Parathyroid adenoma (tissue), 2 donors: Measurements from ENCODE around the gene BARHL1.

Experiments
- H2AFZ ChIP-seq: fragments of 300-600 bp; sonication (generic); one replicate; pipeline ENCODE4 v1.7.0; 2017; ENCODE audit warnings: antibody characterized with exemption, mild to moderate bottlenecking
- H3K27ac ChIP-seq: fragments of 300-600 bp; sonication (generic); one replicate; pipeline ENCODE4 v1.7.0; 2017
- H3K27me3 ChIP-seq: fragments of 300-600 bp; sonication (generic); one replicate; pipeline ENCODE4 v1.7.0; 2017; ENCODE audit warnings: low read length; ENCODE audit not compliant: control insufficient read depth, insufficient read depth
- H3K36me3 ChIP-seq: fragments of 300-600 bp; sonication (generic); one replicate; pipeline ENCODE4 v1.7.0; 2017; ENCODE audit warnings: low read length; ENCODE audit not compliant: control insufficient read depth, insufficient read depth
- H3K4me1 ChIP-seq: fragments of 300-600 bp; sonication (generic); one replicate; pipeline ENCODE4 v1.7.0; 2017; ENCODE audit warnings: control low read depth
- H3K4me2 ChIP-seq: fragments of 300-600 bp; sonication (generic); one replicate; pipeline ENCODE4 v1.7.0; 2017; ENCODE audit warnings: low read length
- H3K4me3 ChIP-seq: fragments of 300-600 bp; sonication (generic); one replicate; pipeline ENCODE4 v1.7.0; 2017; ENCODE audit warnings: low read depth, low read length
- H3K79me2 ChIP-seq: fragments of 300-600 bp; sonication (generic); one replicate; pipeline ENCODE4 v1.7.0; 2017; ENCODE audit warnings: control low read depth
- H3K9ac ChIP-seq: fragments of 300-600 bp; sonication (generic); one replicate; pipeline ENCODE4 v1.7.0; 2017; ENCODE audit warnings: mild to moderate bottlenecking
- H3K9me3 ChIP-seq: fragments of 300-600 bp; sonication (generic); one replicate; pipeline ENCODE4 v1.7.0; 2017; ENCODE audit warnings: low read length; ENCODE audit not compliant: control insufficient read depth
- TF ChIP-seq, protein P1 (sequence below): fragments of 300-600 bp; sonication (generic); IDR thresholded peaks from one replicate; pipeline ENCODE4 v1.7.0; 2017; ENCODE audit warnings: antibody characterized with exemption, mild to moderate bottlenecking
- donor health status: primary hyperparathyroidism.

Gene BARHL1

DNA sequence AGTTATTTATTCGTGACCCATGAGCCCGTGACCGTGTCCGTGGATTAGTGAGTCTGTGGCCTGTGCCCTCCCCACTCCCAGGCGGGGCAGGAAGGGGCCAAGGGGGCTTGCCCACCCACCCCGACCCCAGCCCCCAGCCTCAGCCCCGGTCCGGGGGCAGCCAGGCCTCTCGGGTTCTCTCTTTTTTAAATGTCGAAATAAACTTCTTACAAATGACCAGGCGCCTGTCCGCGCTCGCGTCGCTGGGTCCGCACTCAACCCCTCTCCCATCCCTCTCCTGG is 7.6 kb downstream of the BARHL1 start:
- Histone ChIP-seq H2AFZ (no peak overlapping the region), H3K27me3 (peaks cover 9% of the 10 kb centered on the region), H3K4me2 (no peak overlapping the region), H3K79me2 (no peaks in the 10 kb centered on the region), H3K9me3 (no peaks in the 10 kb centered on the region), H3K27ac (no peak overlapping the region), H3K9ac (no peak overlapping the region), H3K4me1 (no peaks in the 10 kb centered on the region), H3K36me3 (no peaks in the 10 kb centered on the region), H3K4me3 (no peak overlapping the region)
- TF ChIP-seq, protein P1, sequence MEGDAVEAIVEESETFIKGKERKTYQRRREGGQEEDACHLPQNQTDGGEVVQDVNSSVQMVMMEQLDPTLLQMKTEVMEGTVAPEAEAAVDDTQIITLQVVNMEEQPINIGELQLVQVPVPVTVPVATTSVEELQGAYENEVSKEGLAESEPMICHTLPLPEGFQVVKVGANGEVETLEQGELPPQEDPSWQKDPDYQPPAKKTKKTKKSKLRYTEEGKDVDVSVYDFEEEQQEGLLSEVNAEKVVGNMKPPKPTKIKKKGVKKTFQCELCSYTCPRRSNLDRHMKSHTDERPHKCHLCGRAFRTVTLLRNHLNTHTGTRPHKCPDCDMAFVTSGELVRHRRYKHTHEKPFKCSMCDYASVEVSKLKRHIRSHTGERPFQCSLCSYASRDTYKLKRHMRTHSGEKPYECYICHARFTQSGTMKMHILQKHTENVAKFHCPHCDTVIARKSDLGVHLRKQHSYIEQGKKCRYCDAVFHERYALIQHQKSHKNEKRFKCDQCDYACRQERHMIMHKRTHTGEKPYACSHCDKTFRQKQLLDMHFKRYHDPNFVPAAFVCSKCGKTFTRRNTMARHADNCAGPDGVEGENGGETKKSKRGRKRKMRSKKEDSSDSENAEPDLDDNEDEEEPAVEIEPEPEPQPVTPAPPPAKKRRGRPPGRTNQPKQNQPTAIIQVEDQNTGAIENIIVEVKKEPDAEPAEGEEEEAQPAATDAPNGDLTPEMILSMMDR = no peak

DNA sequence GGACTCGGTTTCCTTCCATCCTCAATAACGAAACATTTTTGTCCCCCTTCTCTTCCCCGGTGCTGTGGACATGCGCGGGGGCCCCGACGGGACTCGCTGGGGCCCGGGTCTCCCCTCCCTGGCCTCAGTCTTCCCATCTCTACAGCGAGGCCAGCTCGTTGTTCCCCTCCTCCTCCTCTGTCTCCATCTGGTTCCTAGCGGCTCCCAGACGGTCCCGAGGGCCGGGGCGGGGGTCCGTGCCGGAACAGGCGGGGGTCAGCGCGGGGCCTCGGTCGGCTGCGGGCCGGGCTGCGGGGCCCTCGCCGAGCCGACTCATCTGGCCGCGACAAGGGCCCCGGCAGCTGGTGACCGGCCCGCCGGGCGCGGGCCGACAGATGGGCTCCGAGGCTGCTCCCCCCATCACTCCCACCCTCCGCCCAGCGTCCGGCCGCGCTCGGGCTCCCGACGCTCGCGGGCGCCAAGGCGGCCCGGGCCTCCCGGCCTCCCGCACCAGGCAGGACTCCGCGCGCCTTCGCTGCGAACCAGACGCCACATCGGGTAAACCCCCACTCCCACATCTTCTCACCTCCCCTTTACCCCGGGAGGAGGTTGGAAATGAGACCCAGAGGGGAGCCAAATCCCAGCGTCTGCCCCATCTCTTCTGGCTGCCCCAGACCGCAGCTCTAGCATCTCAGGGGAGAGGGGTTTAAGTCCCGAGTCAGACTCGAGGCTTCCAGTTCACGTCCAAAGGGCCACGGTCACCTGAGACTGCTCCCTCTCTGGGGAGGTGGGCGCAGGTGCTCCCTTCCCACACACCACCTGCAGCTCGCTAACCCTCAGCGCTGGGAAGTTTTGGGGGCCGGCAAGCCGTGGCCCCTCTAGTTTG is 8.1 kb downstream of the BARHL1 start:
- Histone ChIP-seq H3K27ac (no peak overlapping the region), H3K36me3 (no peaks in the 10 kb centered on the region), H3K9me3 (no peaks in the 10 kb centered on the region), H2AFZ (no peak overlapping the region), H3K9ac (no peak overlapping the region), H3K4me3 (no peak overlapping the region), H3K27me3 (peaks cover 6% of the 10 kb centered on the region), H3K4me2 (no peak overlapping the region), H3K79me2 (no peaks in the 10 kb centered on the region), H3K4me1 (no peaks in the 10 kb centered on the region)
- TF ChIP-seq, protein P1 = no peak

DNA sequence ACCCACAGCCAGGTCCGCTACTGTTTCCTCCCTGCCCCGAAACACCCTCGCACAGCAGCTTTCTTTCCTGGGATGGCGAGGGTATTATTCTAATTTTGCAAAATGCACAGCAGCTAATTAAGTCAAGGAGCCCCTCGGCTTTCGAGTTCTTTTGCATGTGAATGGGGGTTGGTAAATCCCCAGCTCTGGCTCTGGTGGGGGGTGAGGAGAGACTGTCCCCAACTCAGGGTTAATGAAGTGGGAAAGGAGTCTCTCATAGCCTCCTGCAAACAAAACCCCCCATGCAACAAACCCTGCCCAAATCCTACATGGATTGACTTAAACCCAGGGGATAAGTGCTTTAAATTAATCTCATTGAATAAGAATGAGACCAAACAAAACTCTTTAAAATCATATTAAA is 8.8 kb downstream of the BARHL1 start:
- H3K27me3 ChIP-seq = peaks cover 5% of the 10 kb centered on the region
- TF ChIP-seq, protein P1 = no peak
- H2AFZ ChIP-seq = no peak overlapping the region

DNA sequence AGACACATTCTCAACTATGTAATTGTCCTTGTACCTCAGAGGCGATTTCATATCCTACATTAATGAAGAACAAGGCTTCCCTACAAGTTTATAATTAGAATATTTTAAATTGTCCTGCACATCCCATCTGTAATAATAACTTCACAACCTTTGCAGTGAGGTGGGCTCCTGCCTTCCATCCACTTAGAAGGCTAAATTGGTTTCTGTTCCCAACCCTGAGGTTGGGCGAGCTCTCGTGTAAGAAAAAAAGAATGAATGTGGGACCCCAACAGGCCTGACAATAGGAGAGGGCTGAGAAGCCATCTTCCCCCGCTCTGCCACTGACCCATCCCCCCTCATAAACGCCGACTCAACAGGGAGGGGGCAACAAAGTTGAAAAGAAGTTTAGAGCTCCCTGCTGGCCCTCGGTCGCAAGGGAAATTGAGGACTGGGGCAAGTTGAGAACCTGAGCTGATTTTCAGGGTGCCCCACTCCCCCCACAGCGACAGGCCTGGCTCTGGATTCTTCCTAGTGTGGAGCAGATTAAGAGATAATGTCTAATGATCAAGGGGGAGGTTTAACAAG is 9.4 kb downstream of the BARHL1 start:
- H3K36me3 ChIP-seq = no peaks in the 10 kb centered on the region
- H3K79me2 ChIP-seq = no peaks in the 10 kb centered on the region
- H3K9ac ChIP-seq = no peak overlapping the region
- no peak overlapping the region for H2AFZ ChIP-seq
- no peaks in the 10 kb centered on the region for H3K9me3 ChIP-seq
- no peak overlapping the region for H3K4me2 ChIP-seq
- TF ChIP-seq, protein P1 = no peak
- H3K27me3 ChIP-seq = peaks cover 5% of the 10 kb centered on the region
- no peaks in the 10 kb centered on the region for H3K4me1 ChIP-seq
- H3K27ac ChIP-seq = no peak overlapping the region
- no peak overlapping the region for H3K4me3 ChIP-seq

More for the DNA sequence above, 8.8 kb downstream of the BARHL1 start:
- H3K4me1 ChIP-seq = no peaks in the 10 kb centered on the region
- no peak overlapping the region for H3K9ac ChIP-seq
- H3K4me2 ChIP-seq = no peak overlapping the region
- H3K79me2 ChIP-seq = no peaks in the 10 kb centered on the region
- H3K9me3 ChIP-seq = no peaks in the 10 kb centered on the region
- H3K27ac ChIP-seq = no peak overlapping the region
- no peaks in the 10 kb centered on the region for H3K36me3 ChIP-seq
- no peak overlapping the region for H3K4me3 ChIP-seq

DNA sequence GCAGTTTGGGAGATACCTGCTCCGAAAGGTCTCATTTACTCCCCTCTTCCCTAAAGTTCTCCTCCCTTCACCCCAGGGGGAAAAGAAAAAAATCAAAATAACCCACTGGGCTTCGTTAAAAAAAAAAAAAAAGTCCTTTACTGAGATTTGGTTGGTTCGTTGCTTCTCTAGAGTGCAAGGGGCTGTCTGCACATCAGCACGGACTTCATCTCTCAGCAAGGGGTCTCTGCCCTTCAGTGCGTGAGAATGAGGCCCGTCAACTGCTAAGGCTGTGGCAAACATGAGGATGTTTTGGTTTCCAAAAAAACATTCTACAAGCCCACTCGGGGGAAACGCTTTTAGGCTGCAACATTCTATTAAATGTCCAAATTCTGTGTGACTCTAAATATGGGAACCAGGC is 10.0 kb downstream of the BARHL1 start:
- Histone ChIP-seq H3K27ac (no peak overlapping the region), H3K27me3 (peaks cover 4% of the 10 kb centered on the region), H3K9ac (no peak overlapping the region), H3K4me3 (no peak overlapping the region), H3K9me3 (no peaks in the 10 kb centered on the region), H3K4me2 (no peak overlapping the region), H2AFZ (no peak overlapping the region), H3K36me3 (no peaks in the 10 kb centered on the region), H3K4me1 (no peaks in the 10 kb centered on the region), H3K79me2 (no peaks in the 10 kb centered on the region)
- TF ChIP-seq, protein P1 = no peak
